ENCODE measurements around the gene PTPRT. TPM values are rescaled to one million over a fixed set of nuclear protein-coding genes. Genes with fewer than 3 reads are reported as not detected.

Gene PTPRT
- total RNA-seq, 6 experiments from 2014 or later = not detected

- DNase-seq = no peak
- no peak overlapping the region for H3K4me3 Mint-ChIP-seq
- H3K27ac Mint-ChIP-seq = no peak overlapping the region
- no peaks in the 10 kb centered on the region; the same call in 1 of the 2 replicates for H3K27me3 Mint-ChIP-seq (ENCODE audit: insufficient read depth)
- no peaks in the 10 kb centered on the region for H3K9me3 Mint-ChIP-seq
- H3K36me3 Mint-ChIP-seq (ENCODE audit: low read depth) = no peaks in the 10 kb centered on the region
- no peak for TF ChIP-seq CTCF (IDR thresholded peaks at IDR 0.05)
- no peaks in the 10 kb centered on the region for H3K4me1 Mint-ChIP-seq (ENCODE audit: low read depth)
Measured at GRCh38 chr20:42641886-42642285, 547.8 kb downstream of the PTPRT start.

- Mint-ChIP-seq H3K4me3 (no peak overlapping the region), H3K4me1 (ENCODE audit: low read depth) (no peaks in the 10 kb centered on the region), H3K36me3 (ENCODE audit: low read depth) (no peaks in the 10 kb centered on the region), H3K27ac (no peak overlapping the region), H3K9me3 (no peaks in the 10 kb centered on the region), H3K27me3 (ENCODE audit: insufficient read depth) (no peaks in the 10 kb centered on the region)
- DNase-seq = no peak
- TF ChIP-seq CTCF (IDR thresholded peaks at IDR 0.05) = no peak
Measured at GRCh38 chr20:42639140-42639539, 550.6 kb downstream of the PTPRT start.

GRCh38 chr20:42635699-42636411 is 553.9 kb downstream of the PTPRT start:
- no peak for TF ChIP-seq CTCF (IDR thresholded peaks at IDR 0.05)
- H3K9me3 Mint-ChIP-seq = no peaks in the 10 kb centered on the region
- no peaks in the 10 kb centered on the region for H3K27me3 Mint-ChIP-seq (ENCODE audit: insufficient read depth)
- H3K36me3 Mint-ChIP-seq (ENCODE audit: low read depth) = no peaks in the 10 kb centered on the region
- H3K4me3 Mint-ChIP-seq = no peak overlapping the region
- no peak for DNase-seq
- H3K27ac Mint-ChIP-seq = no peak overlapping the region
- no peaks in the 10 kb centered on the region for H3K4me1 Mint-ChIP-seq (ENCODE audit: low read depth)

GRCh38 chr20:42634156-42634555 is 555.5 kb downstream of the PTPRT start:
- Mint-ChIP-seq H3K4me3 (no peak overlapping the region), H3K9me3 (no peaks in the 10 kb centered on the region), H3K27ac (no peak overlapping the region), H3K4me1 (ENCODE audit: low read depth) (no peaks in the 10 kb centered on the region), H3K36me3 (ENCODE audit: low read depth) (no peaks in the 10 kb centered on the region), H3K27me3 (ENCODE audit: insufficient read depth) (no peaks in the 10 kb centered on the region)
- no peak for TF ChIP-seq CTCF (IDR thresholded peaks at IDR 0.05)
- no peak for DNase-seq

- no peak for DNase-seq
- H3K4me1 Mint-ChIP-seq (ENCODE audit: low read depth) = no peaks in the 10 kb centered on the region
- no peak for TF ChIP-seq CTCF (IDR thresholded peaks at IDR 0.05)
- no peak overlapping the region for H3K27ac Mint-ChIP-seq
- H3K9me3 Mint-ChIP-seq = peaks cover 6% of the 10 kb centered on the region
- H3K36me3 Mint-ChIP-seq (ENCODE audit: low read depth) = no peaks in the 10 kb centered on the region
- H3K27me3 Mint-ChIP-seq (ENCODE audit: insufficient read depth) = no peaks in the 10 kb centered on the region
- H3K4me3 Mint-ChIP-seq = no peak overlapping the region
Measured at GRCh38 chr20:42628683-42629082, 561.0 kb downstream of the PTPRT start.
